BJ (cell line): ENCODE results near the gene AGTPBP1. TPM values are rescaled to one million over a fixed set of nuclear protein-coding genes. Genes with fewer than 3 reads are reported as not detected.

Experiments used
- polyA plus RNA-seq: library from polyadenylated mRNA; depleted of rRNA; stranded (reverse); fragments of >200 nt; gene quantifications from 2 replicates; pipeline ENCODE4 v1.2.3, GENCODE V29; 2011; rRNA removed

Gene AGTPBP1
- polyA plus RNA-seq, 1 experiment, result 2.5 TPM

Other genes starting within 250 kb of the AGTPBP1 start
- gene NAA35, start 199.2 kb upstream of the AGTPBP1 start, polyA plus RNA-seq, result 9.8 and 16.0 TPM in 2 replicates